SK-N-SH (cell line): ENCODE measurements around the gene ZNF267. TPM values are rescaled to one million over a fixed set of nuclear protein-coding genes. Genes with fewer than 3 reads are reported as not detected.
A peak's percentile ranks its signal among the peaks of the same experiment; 100 is the strongest.

Source experiments
- CTCF ChIA-PET: fragments of 300-600, 350-600 bp; formaldehyde crosslinking; extraction: SDS; loops from one replicate; lab custom pipeline; 2021; lab: Yijun Ruan, JAX
- POLR2A ChIA-PET: fragments of 350-600 bp; sonication (Branson Sonifier 250); formaldehyde crosslinking; extraction: SDS; loops from one replicate; lab custom pipeline; 2020; ENCODE audit warnings: antibody characterized with exemption, inconsistent platforms; lab: Yijun Ruan, JAX
- DNase-seq: peaks from one replicate; pipeline ENCODE4 v3.0.0; 2012
- H2AFZ ChIP-seq: fragments of 200-600 bp; sonication (generic); 2 replicates; pipeline ENCODE4 v1.8.1; 2016; ENCODE audit warnings: antibody characterized with exemption, mild to moderate bottlenecking, low read depth
- H3F3A ChIP-seq: fragments of 200-600 bp; sonication (generic); replicated peaks from 2 replicates; pipeline ENCODE3; 2016; ENCODE audit warnings: antibody characterized with exemption, mild to moderate bottlenecking; ENCODE audit not compliant: insufficient read depth
- H3K27ac ChIP-seq, 2 experiments: fragments of 200-500 bp in 1 of 2; fragments of 200-600 bp in 1 of 2; sonication (Bioruptor generic) in 1 of 2; sonication (generic), shearing (Covaris generic) in 1 of 2; 2 replicates each; pipeline versions ENCODE4 v1.5.1 to v1.6.1; 2014 to 2016; ENCODE audit warnings: low read depth in 2 of 2, inconsistent platforms in 1 of 2, low read length in 1 of 2, mild to moderate bottlenecking in 1 of 2, mixed read lengths in 1 of 2
- H3K27me3 ChIP-seq: fragments of 200-600 bp; sonication (generic), shearing (Covaris generic); 2 replicates; pipeline ENCODE4 v1.6.1; 2016; ENCODE audit warnings: mixed run types; ENCODE audit not compliant: insufficient read depth
- H3K36me3 ChIP-seq, 2 experiments: fragments of 200-500 bp in 1 of 2; fragments of 200-600 bp in 1 of 2; sonication (Bioruptor generic) in 1 of 2; sonication (generic) in 1 of 2; replicated peaks in 1 of 2; 2 replicates each; pipeline versions ENCODE3 to v1.5.1; 2014 to 2016; ENCODE audit warnings: low read length in 1 of 2, mild to moderate bottlenecking in 1 of 2; ENCODE audit not compliant: insufficient read depth in 2 of 2, control insufficient read depth in 1 of 2
- H3K4me1 ChIP-seq, 2 experiments: fragments of 200-500 bp in 1 of 2; fragments of 200-600 bp in 1 of 2; sonication (Bioruptor generic) in 1 of 2; sonication (generic), shearing (Covaris generic) in 1 of 2; 2 replicates each; pipeline versions ENCODE4 v1.5.1 to v1.6.1; 2014 to 2016; ENCODE audit warnings: low read depth in 1 of 2, low read length in 1 of 2, mixed run types in 1 of 2; ENCODE audit not compliant: insufficient read depth in 2 of 2, control insufficient read depth in 1 of 2
- H3K4me2 ChIP-seq: fragments of 200-600 bp; sonication (generic), shearing (Covaris generic); 2 replicates; pipeline ENCODE4 v1.6.1; 2017; ENCODE audit warnings: mixed run types
- H3K4me3 ChIP-seq, 2 experiments: fragments of 200-500 bp in 1 of 2; fragments of 200-600 bp in 1 of 2; sonication (Bioruptor generic) in 1 of 2; sonication (generic), shearing (Covaris generic) in 1 of 2; 2 replicates each; pipeline versions ENCODE4 v1.5.1 to v1.8.1; 2014 to 2016; ENCODE audit warnings: low read depth in 2 of 2, inconsistent platforms in 1 of 2, low read length in 1 of 2, mild to moderate bottlenecking in 1 of 2, mixed read lengths in 1 of 2, moderate library complexity in 1 of 2
- H3K79me2 ChIP-seq: fragments of 200-600 bp; sonication (generic); 2 replicates; pipeline ENCODE4 v1.8.1; 2017; ENCODE audit warnings: mild to moderate bottlenecking; ENCODE audit not compliant: insufficient read depth
- H3K9ac ChIP-seq: fragments of 200-600 bp; sonication (generic); 2 replicates; pipeline ENCODE4 v1.6.1; 2017; ENCODE audit warnings: mixed run types
- H3K9me2 ChIP-seq: fragments of 200-600 bp; sonication (generic); 2 replicates; pipeline ENCODE4 v1.6.1; 2017; ENCODE audit warnings: mixed run types
- H3K9me3 ChIP-seq: fragments of 200-600 bp; sonication (generic); 2 replicates; pipeline ENCODE4 v1.6.1; 2017; ENCODE audit warnings: mixed run types, mild to moderate bottlenecking, moderate library complexity
- H4K20me1 ChIP-seq: fragments of 200-600 bp; sonication (generic); 2 replicates; pipeline ENCODE4 v1.6.1; 2017; ENCODE audit warnings: mild to moderate bottlenecking, mixed run types; ENCODE audit not compliant: insufficient read depth
- FOSL2 ChIP-seq: IDR thresholded peaks from 2 replicates; pipeline ENCODE4 v1.4.0; 2012; ENCODE audit warnings: low read depth, mild to moderate bottlenecking, moderate library complexity, borderline replicate concordance
- GATA2 ChIP-seq: sonication (generic); formaldehyde crosslinking; IDR thresholded peaks from 2 replicates; pipeline ENCODE4 v1.5.0; 2020; ENCODE audit warnings: mild to moderate bottlenecking, missing genetic modification reagents
- JUND ChIP-seq: IDR thresholded peaks from 2 replicates; pipeline ENCODE4 v1.4.0; 2012
- RAD21 ChIP-seq: IDR thresholded peaks from 2 replicates; pipeline ENCODE4 v1.6.1; 2012; ENCODE audit warnings: mild to moderate bottlenecking, low read length
- RXRA ChIP-seq: IDR thresholded peaks from 2 replicates; pipeline ENCODE4 v1.4.0; 2012; ENCODE audit warnings: low read depth, mild to moderate bottlenecking, borderline replicate concordance
- SIN3A ChIP-seq: IDR thresholded peaks from 2 replicates; pipeline ENCODE4 v1.6.1; 2012; ENCODE audit warnings: low read depth, mild to moderate bottlenecking, low read length, moderate library complexity, borderline replicate concordance
- SMC3 ChIP-seq: IDR thresholded peaks from 2 replicates; pipeline ENCODE4 v1.6.1; 2012; ENCODE audit warnings: low read depth, low read length, improper control_type of control experiment
- TCF12 ChIP-seq: IDR thresholded peaks from 2 replicates; pipeline ENCODE4 v1.4.0; 2012
- YY1 ChIP-seq: IDR thresholded peaks from 2 replicates; pipeline ENCODE4 v1.4.0; 2012; ENCODE audit warnings: low read depth, mild to moderate bottlenecking
- WGBS: methylation state at CpG from one replicate; pipeline ENCODE4 v1.1.6; 2017; ENCODE audit warnings: low lambda C conversion rate; 5-methylcytosine and 5-hydroxymethylcytosine counted together
- polyA plus RNA-seq, 3 experiments: library from polyadenylated mRNA; depleted of rRNA; stranded (reverse); fragments of >200 nt; gene quantifications; 2 replicates each; pipeline ENCODE4 v1.2.3, GENCODE V29; 2012
- TF ChIP-seq, protein P1 (sequence below): fragments of 150-350 bp; IDR thresholded peaks from 2 replicates; pipeline ENCODE4 v1.6.1; 2017; ENCODE audit warnings: antibody characterized with exemption, low read length, low read depth, borderline replicate concordance
- TF ChIP-seq, protein P2 (sequence below): fragments of 200-600 bp; sonication (generic); IDR thresholded peaks from 2 replicates; pipeline ENCODE4 v1.6.1; 2017; ENCODE audit warnings: antibody characterized with exemption, mild to moderate bottlenecking, moderate library complexity
- TF ChIP-seq, protein P3 (sequence below): IDR thresholded peaks from 2 replicates; pipeline ENCODE4; 2012
- TF ChIP-seq, protein P4 (sequence below): IDR thresholded peaks from 2 replicates; pipeline ENCODE4 v1.4.0; 2012; ENCODE audit warnings: low read depth, borderline replicate concordance
- TF ChIP-seq, protein P5 (sequence below): IDR thresholded peaks from 2 replicates; pipeline ENCODE4 v1.6.1; 2012; ENCODE audit warnings: mild to moderate bottlenecking, low read depth, low read length, moderate library complexity
- TF ChIP-seq, protein P6 (sequence below): IDR thresholded peaks from 2 replicates; pipeline ENCODE4 v1.4.0; 2012; ENCODE audit warnings: low read depth

Gene ZNF267
- polyA plus RNA-seq, 1 of the 3 experiments (the other 2 are of a cell fraction), result 1.7 TPM

DNA sequence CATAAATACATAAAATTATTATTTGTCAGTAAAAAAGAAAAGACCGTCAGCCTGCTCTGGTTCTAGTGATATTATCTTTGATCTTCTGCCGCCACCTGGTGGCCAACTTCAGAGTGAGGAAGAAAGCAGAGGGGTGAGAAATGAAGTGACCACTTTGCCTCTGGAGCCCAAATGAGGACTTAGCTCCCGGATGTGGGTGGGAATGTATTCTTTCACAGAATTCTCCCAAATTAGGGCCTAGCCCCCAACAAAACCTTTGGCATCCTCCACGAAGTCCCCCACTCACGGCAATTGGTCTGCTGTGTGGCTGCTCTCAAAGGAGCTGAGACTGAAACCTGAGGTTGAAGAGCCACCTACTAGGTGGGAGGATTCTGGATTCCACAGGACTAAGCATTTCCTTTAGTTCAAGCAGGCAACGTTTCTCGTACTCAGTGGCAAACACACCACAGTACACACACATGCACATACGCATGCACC is 4.9 kb upstream of the ZNF267 start:
- Histone ChIP-seq H3K79me2 (peaks cover 1% of the 10 kb centered on the region; the same call in 1 of the 2 replicates), H4K20me1 (no peaks in the 10 kb centered on the region), H3K36me3 (no peaks in the 10 kb centered on the region), H3K4me1 (peaks cover 3 to 5% of the 10 kb centered on the region in 2 experiments; a peak in 2 of 4 replicates), H2AFZ (peak overlapping the region; percentile 67; the same call in 1 of the 2 replicates), H3K9me3 (no peaks in the 10 kb centered on the region), H3K4me2 (peak overlapping the region; percentile 70), H3K9ac (no peak overlapping the region), H3K27ac (0 out of 4 replicates have a peak overlapping the region, but pooled peaks of 1 of the 2 experiments have one; percentile 55), H3F3A (peaks cover 10% of the 10 kb centered on the region), H3K4me3 (peak overlapping the region in 1 of 2 experiments; percentile 48; a peak in 2 of 4 replicates), H3K9me2 (no peaks in the 10 kb centered on the region), H3K27me3 (peaks cover 4% of the 10 kb centered on the region; the same call in 1 of the 2 replicates)
- TF ChIP-seq GATA2 (peak; percentile 48; the same call in 1 of the 2 replicates), YY1 (no peak), SMC3 (peak; percentile 50; the same call in 1 of the 2 replicates), RAD21 (peak; percentile 82), JUND (no peak)
- TF ChIP-seq, protein P1, sequence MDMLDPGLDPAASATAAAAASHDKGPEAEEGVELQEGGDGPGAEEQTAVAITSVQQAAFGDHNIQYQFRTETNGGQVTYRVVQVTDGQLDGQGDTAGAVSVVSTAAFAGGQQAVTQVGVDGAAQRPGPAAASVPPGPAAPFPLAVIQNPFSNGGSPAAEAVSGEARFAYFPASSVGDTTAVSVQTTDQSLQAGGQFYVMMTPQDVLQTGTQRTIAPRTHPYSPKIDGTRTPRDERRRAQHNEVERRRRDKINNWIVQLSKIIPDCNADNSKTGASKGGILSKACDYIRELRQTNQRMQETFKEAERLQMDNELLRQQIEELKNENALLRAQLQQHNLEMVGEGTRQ, result no peak
- TF ChIP-seq, protein P2, sequence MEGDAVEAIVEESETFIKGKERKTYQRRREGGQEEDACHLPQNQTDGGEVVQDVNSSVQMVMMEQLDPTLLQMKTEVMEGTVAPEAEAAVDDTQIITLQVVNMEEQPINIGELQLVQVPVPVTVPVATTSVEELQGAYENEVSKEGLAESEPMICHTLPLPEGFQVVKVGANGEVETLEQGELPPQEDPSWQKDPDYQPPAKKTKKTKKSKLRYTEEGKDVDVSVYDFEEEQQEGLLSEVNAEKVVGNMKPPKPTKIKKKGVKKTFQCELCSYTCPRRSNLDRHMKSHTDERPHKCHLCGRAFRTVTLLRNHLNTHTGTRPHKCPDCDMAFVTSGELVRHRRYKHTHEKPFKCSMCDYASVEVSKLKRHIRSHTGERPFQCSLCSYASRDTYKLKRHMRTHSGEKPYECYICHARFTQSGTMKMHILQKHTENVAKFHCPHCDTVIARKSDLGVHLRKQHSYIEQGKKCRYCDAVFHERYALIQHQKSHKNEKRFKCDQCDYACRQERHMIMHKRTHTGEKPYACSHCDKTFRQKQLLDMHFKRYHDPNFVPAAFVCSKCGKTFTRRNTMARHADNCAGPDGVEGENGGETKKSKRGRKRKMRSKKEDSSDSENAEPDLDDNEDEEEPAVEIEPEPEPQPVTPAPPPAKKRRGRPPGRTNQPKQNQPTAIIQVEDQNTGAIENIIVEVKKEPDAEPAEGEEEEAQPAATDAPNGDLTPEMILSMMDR, result peak; percentile 86
- peak; percentile 65 for DNase-seq
- WGBS, result 9% methylated on average over 8 of the region's 8 CpGs
- ChIA-PET CTCF (interaction anchor here (0.6 to 13.6 kb wide), 24 partner anchors 9 to 885 kb away, joined by 3 to 144 read pairs (median 4); partner anchors contain the start of genes ARMC5 and HSD3B7), POLR2A (no interaction called here)

DNA sequence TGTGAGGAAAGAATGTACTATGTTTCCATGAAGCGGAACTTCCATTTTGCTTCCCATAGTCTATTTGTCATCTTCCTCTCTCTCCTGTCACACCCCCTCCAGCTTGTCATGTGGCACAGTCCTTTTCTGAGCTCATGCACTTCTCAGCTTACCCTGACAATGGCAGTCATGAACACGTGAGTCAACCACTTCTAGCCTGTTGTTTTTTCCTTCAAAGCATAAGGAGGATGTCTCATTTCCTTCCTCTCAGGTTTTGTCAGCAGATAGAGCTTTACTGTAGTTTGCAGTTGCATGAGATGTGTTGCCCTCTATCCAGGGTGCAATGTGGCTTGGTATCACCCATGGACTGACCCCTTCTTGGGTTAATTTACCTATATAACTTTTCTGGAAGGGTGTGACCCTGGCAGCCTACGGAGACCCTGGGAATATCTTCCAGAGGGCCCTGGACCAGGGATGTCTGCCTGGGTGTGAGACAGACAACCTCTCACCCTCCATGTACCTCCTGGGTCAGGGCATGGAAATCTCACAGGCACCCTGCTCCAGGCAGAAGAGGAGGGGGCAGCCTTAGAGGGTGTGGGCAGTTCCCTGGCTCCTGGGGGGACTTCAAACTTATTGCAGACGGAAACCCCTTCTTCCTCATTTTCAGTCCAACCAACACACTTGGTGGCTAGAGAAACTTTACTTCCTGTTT is 4.0 kb upstream of the ZNF267 start:
- peaks cover 3 to 7% of the 10 kb centered on the region in 2 experiments; a peak in 3 of 4 replicates for H3K4me1 ChIP-seq
- peaks cover 3% of the 10 kb centered on the region; the same call in 1 of the 2 replicates for H3K27me3 ChIP-seq
- TF ChIP-seq, protein P3, sequence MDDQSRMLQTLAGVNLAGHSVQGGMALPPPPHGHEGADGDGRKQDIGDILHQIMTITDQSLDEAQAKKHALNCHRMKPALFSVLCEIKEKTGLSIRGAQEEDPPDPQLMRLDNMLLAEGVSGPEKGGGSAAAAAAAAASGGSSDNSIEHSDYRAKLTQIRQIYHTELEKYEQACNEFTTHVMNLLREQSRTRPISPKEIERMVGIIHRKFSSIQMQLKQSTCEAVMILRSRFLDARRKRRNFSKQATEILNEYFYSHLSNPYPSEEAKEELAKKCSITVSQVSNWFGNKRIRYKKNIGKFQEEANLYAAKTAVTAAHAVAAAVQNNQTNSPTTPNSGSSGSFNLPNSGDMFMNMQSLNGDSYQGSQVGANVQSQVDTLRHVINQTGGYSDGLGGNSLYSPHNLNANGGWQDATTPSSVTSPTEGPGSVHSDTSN, result 0 out of 2 replicates have a peak, but pooled peaks have one; percentile 13
- TF ChIP-seq, protein P4, sequence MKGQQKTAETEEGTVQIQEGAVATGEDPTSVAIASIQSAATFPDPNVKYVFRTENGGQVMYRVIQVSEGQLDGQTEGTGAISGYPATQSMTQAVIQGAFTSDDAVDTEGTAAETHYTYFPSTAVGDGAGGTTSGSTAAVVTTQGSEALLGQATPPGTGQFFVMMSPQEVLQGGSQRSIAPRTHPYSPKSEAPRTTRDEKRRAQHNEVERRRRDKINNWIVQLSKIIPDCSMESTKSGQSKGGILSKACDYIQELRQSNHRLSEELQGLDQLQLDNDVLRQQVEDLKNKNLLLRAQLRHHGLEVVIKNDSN, result peak; percentile 36; the same call in 1 of the 2 replicates
- TF ChIP-seq GATA2, result no peak
- no peak; the same call in 1 of the 2 replicates for TF ChIP-seq TCF12
- TF ChIP-seq, protein P5, sequence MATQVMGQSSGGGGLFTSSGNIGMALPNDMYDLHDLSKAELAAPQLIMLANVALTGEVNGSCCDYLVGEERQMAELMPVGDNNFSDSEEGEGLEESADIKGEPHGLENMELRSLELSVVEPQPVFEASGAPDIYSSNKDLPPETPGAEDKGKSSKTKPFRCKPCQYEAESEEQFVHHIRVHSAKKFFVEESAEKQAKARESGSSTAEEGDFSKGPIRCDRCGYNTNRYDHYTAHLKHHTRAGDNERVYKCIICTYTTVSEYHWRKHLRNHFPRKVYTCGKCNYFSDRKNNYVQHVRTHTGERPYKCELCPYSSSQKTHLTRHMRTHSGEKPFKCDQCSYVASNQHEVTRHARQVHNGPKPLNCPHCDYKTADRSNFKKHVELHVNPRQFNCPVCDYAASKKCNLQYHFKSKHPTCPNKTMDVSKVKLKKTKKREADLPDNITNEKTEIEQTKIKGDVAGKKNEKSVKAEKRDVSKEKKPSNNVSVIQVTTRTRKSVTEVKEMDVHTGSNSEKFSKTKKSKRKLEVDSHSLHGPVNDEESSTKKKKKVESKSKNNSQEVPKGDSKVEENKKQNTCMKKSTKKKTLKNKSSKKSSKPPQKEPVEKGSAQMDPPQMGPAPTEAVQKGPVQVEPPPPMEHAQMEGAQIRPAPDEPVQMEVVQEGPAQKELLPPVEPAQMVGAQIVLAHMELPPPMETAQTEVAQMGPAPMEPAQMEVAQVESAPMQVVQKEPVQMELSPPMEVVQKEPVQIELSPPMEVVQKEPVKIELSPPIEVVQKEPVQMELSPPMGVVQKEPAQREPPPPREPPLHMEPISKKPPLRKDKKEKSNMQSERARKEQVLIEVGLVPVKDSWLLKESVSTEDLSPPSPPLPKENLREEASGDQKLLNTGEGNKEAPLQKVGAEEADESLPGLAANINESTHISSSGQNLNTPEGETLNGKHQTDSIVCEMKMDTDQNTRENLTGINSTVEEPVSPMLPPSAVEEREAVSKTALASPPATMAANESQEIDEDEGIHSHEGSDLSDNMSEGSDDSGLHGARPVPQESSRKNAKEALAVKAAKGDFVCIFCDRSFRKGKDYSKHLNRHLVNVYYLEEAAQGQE, result no peak
- TF ChIP-seq, protein P6, sequence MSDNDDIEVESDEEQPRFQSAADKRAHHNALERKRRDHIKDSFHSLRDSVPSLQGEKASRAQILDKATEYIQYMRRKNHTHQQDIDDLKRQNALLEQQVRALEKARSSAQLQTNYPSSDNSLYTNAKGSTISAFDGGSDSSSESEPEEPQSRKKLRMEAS, result peak; percentile 79
- no peak for TF ChIP-seq RXRA
- TF ChIP-seq JUND, result peak; percentile 13; the same call in 1 of the 2 replicates
- TF ChIP-seq SIN3A, result 0 out of 2 replicates have a peak, but pooled peaks have one; percentile 11
- 0 out of 2 replicates have a peak, but pooled peaks have one; percentile 4 for TF ChIP-seq FOSL2
- no peaks in the 10 kb centered on the region for H4K20me1 ChIP-seq
- DNase-seq, result no peak
- H3K36me3 ChIP-seq, result no peaks in the 10 kb centered on the region
- peak overlapping the region in 1 of 2 experiments; percentile 55; a peak in 2 of 4 replicates for H3K27ac ChIP-seq
- ChIA-PET POLR2A (no interaction called here), CTCF (interaction anchor here (0.7 to 13.6 kb wide), 8 partner anchors 13 to 886 kb away, joined by 3 to 144 read pairs (median 4); partner anchors contain the start of genes ARMC5 and HSD3B7)
- WGBS, result 65% methylated on average over 3 of the region's 4 CpGs
- peaks cover 10% of the 10 kb centered on the region for H3F3A ChIP-seq
- no peak overlapping the region for H3K9ac ChIP-seq
- peaks cover 11% of the 10 kb centered on the region for H3K79me2 ChIP-seq
- H2AFZ ChIP-seq, result peak overlapping the region; percentile 67
- no peaks in the 10 kb centered on the region for H3K9me2 ChIP-seq
- H3K4me2 ChIP-seq, result peak overlapping the region; percentile 70
- H3K4me3 ChIP-seq, result no peak overlapping the region
- no peaks in the 10 kb centered on the region for H3K9me3 ChIP-seq
